ENCODE data around the gene PLBD2.

The PLBD2 gene

DNA sequence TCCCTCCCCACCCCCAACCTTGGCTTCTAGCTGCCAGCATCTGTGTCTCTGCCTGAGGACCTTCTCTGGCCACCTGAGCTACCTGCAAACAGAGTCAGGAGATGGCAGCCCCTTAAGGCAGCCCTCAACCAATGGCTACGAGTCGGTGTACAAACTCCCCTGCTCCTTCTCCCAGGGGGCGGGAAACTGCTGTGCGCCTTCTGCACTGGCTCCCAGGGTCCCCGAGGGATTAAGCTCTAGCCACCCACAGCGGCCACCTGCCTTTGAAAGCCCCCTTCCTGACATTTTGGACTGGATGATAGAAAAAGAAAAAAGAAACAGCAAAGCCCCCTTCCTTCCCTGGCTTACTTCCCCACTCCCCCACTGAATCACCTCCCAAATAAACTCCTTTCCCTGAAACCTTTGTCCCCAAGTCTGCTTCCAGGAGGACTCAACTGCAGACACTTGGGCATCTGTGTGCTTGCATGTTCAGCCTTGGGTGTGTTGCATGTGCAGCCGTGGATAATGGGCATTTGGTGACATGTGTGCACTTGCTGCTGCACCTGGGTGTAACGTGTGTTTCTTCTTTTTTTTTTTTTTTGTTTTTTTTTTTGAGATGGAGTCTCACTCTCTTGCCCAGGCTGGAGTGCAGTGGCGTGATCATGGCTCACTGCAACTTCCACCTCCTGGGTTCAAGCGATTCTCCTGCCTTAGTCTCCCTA lies 39.3 kb downstream of the PLBD2 start:
- DNase-seq: no peak

DNA sequence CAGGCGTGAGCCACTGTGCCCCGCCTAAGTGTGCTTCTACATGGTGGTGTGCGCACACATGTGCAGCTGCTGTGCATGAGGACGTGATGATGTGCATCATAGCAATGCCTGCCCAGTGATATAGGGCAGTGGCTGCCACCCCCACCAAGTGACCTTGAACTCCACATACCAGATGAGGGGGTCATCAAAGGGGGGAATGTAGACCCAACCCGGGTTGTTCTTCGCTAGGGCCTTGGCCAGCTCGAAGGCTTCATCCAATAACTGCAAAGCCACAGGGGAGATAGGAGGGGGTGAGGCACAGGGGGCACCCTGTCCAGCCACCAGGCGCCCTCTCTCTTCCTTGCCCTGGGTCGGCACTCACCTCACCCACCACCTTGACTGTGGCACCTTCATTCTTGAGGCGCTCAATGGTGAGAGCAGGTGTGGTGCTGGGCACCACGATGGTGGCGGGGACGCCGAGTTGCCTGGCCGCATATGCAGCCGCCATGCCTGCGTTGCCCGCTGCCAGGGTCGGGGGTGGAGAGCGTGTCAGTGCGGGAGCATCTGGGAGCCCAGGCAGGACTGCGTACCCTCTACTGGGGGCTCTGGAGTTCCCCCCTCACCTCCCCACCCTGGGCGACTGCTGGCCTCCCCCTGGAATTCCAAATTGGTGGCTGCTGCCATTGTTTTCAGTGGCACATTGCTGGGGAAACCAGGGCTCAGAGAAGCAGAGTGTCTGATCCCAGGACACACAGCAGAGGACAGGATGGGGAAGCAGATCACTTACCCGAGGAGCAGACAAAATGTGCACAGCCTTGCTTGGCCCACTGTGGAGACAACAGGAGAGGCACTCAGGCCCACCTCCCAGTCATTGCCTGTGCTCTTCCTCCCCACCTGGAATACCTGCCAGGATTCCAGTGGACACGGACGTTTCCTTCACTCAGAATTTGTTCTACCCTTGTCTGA lies 40.2 kb downstream of the PLBD2 start:
- DNase-seq: no peak

DNA sequence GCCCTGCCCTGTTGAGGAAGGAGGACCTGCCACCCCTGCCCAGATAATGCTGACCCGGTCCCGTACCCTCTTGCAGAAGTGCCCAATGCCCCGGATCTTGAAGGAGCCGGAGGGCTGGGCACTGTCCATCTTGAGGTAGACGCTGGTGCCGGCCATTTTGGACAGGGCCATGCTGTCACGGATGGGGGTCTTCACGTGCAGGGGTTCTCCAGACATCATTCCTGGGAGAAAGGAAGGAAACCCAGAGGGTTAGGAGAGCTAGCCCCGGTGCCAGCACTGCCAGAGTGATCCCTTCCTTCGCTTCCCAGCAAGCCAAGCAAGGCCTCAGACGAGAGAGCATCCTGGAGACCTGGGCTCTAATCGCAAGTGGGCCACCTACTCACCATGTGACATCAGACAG lies 41.1 kb downstream of the PLBD2 start:
- DNase-seq: no peak

GRCh38 chr12:113400362-113400761 lies 42.0 kb downstream of the PLBD2 start:
- no peak for DNase-seq

GRCh38 chr12:113401066-113402000 lies 42.9 kb downstream of the PLBD2 start:
- no peak for DNase-seq

DNA sequence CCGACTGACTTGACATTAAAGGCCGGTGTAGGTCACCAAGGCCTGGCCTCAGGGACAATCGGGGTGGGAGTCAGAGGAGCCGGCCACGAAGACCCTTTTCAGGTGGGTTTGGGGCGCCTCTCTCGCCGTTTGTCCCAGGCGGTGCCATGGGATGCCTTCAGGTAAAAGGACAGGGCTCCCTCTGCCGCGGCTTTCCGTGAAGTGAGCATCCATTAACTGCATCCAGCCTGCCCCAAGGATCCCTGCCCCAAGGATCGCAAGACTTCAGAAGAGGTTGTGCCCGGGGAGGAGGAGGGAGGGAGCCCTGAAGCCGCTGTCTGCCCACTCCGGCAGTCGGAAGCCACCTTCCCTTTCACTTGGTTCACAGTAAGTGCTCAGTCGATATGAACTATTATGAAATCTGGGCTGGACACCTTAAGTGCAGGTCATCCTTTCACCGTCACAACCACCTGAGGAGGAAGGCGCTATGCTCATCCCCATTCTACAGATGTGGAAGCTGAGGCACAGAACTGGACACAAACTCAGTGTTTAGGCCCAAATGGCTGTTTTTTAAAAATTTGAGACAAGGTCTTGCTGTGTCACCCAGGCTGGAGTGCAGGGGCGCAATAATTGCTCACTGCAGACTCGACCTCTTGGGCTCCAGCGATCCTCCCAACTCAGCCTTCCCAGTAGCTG lies 44.3 kb downstream of the PLBD2 start:
- DNase-seq: no peak

GRCh38 chr12:113403435-113404415 lies 45.3 kb downstream of the PLBD2 start, which contains the start of gene SDS:
Gene SDS (minus strand): TSS chr12:113403887. CDS start chr12:113399708, 4,179 bp downstream.
- no peak for DNase-seq

DNA sequence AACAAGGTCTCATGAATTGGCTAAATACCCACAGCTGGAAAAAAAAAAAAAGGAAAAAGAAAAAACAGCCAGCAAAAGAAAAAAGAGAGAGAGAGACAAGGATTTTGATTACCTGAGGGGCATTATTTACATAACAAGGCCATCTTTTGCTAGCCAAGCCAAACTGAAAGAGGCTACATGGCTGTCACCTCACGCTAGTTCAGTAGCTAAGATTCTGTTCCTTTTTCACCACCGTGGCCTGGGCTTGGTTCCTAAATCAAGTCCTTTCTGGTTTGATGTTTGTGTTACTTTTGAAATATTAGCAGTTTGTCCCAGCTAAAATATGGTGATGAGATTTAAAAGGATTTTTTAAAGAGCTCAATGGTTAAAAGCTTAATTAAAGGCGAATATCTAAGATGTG lies 47.3 kb downstream of the PLBD2 start:
- DNase-seq: no peak

DNA sequence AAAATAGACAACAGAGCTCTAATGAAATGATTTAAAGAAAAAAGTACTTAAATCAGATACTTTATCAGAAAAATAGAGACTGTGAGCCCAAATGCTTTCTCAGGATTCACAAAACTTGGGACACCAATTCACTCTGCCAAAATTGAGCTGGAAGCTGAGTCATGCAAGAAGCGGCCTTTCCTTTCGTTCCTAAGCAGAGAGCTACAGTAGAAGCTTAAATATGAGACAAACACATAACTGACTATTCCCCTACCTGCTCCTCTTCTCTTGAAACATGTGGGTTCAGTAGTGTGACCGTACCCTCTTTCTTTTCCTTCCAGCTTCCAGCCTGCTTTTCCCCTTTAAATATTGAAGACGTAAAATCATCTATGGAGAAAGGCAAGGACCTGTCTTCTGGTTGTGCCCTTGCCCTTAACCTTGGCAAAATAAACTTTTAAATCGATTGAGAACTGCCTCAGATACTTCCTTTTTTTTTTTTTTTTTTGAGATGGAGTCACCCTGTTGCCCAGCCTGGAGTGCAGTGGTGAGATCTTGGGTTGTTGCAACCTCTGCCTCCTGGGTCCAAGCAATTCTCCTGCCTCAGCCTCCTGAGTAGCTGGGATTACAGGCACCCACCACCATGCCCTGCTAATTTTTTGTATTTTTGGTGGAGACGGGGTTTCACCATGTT lies 49.7 kb downstream of the PLBD2 start:
- no peak for DNase-seq

GRCh38 chr12:113408756-113409298 lies 50.4 kb downstream of the PLBD2 start:
- no peak for DNase-seq

GRCh38 chr12:113409462-113410124 lies 51.2 kb downstream of the PLBD2 start:
- no peak for DNase-seq

GRCh38 chr12:113413488-113413939 lies 55.1 kb downstream of the PLBD2 start:
- no peak for DNase-seq

GRCh38 chr12:113414519-113415038 lies 56.2 kb downstream of the PLBD2 start:
- no peak for DNase-seq

DNA sequence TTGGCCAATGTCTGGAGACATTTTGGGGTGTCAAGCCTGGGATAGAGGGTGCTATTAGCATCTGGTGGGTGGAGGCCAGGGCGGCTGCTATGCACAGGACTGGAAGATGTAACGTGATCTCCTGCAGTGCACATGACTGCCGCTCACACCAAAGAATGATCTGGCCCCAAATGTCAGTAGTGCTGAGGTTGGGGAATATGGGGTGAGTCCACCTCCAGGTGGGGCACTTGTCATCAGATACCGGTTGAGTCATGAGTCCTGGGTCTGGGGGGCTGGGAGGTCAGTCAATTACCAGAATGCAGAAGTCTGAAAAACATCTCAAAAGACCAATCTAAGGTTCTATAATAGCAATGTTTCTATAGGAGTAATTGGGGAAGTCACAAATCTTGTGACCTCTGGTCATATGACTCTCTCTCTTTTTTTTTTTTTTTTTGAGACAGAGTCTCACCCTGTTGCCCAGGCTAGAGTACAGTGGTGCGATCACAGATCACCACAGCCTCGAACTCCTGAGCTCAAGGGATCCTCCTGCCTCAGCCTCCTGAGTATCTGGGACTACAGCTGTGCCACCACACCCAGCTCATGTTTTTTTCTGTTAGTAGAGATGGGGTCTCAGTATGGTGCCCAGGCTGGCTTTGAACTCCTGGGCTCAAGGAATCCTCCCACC lies 57.8 kb downstream of the PLBD2 start:
- DNase-seq: no peak

- DNase-seq: no peak
Observed at GRCh38 chr12:113418213-113418879, 60.0 kb downstream of the PLBD2 start.

DNA sequence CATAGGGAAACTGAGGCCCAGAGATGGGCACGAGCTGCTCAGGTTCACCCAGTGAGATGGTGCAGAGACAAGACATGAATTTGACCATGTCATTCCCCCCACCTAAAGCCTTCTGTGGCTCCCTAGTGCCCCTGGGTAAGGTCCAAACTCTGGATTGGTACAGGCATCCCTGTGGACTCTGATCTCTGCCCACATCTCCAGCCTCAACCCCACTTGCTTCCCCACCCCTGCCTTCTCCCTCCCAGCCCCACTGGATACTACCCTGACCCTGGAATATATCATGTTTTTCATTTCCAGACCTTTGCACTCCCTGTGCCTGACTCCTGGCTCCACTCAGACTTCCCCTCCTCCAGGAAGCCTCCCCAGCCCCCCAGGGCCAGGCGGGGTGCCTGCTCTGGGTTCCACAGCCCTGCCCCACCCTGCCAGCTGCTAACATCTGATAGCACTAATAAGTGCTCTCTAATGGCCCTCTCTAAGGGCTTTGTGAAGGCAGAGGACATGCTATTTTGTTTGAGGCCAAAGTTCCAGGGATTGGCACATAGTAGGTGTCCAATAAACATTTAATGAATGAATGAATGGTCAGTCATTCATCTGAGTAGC lies 62.7 kb downstream of the PLBD2 start:
- no peak for DNase-seq

DNA sequence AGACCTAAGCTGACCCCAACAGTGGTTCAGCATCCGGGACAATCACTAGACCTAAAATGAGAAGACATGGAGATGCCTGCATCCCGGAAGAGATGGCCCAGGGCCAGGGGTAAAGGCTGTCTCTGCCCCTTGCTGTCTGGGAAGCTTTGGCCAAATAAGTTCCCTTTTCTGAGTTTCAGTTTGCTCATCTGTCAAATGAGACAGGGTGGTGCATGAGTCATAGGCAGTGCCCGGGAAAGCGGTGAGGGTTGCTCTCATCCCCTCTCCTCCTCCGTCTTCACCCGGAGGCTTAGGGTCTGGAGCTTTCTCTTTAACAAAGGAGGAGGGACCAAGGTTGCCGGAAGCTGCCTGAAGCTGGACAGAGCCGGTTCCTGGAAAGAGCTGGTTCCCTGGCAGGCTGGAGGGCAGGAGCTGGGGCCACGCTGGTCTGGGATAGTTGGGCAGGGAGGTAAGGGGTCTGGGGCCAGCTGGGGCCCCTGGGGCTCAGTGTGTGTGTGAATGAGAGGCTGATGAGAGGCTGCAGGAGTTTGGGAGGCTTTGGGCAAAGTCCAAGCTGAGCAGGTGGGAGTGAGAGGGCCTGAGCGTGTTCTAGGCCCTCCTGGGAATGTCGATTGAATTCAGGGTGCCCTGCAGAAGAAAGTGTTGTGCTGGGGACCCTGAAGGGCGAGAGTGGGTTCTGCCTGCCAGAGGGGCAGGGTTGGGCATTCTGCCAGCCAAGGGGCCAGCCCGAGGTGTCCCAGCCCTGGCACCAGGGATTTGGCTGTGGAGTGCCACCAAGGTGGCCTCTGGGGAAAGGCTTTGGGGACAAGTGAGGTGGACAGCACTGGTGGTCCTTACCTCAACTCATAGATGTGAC lies 63.9 kb downstream of the PLBD2 start, which contains the start of gene SDSL:
SDSL (plus strand) TSS at position 351 of the 856 bp plus-strand sequence. CDS start 5,603 bp downstream, outside the sequence.
- DNase-seq: no peak
